Measurements from ENCODE around the gene CLEC16A. TPM values are rescaled to one million over a fixed set of nuclear protein-coding genes. Genes with fewer than 3 reads are reported as not detected.

CLEC16A gene
- total RNA-seq, 1 donor from 2014 or later: 58.1 TPM

DNA sequence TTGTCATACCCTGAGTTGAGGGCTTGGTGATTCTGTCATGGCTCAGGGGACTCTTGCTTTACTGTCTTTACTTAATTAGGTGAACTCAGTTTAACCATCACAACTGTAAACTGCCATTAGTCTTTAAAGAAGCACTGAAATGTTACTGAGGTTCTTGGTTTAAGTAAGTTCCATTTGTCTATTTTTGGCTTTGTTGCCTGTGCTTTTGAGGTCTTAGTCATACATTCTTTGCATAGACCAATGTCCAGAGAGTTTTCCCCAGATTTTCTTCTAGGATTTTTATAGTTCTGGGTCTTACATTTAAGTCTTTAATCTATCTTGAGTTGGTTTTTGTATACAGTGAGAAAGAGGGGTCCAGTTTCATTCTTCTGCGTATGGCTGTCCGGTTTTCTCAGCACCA is 174.1 kb downstream of the CLEC16A start:
- peaks cover 24% of the 10 kb centered on the region for H3K4me1 Mint-ChIP-seq (ENCODE audit: unreplicated experiment)
- peaks cover 19% of the 10 kb centered on the region for H3K36me3 Mint-ChIP-seq (ENCODE audit: low read depth, unreplicated experiment)
- no peak overlapping the region for H3K27ac Mint-ChIP-seq (ENCODE audit: unreplicated experiment)
- TF ChIP-seq, protein P1, sequence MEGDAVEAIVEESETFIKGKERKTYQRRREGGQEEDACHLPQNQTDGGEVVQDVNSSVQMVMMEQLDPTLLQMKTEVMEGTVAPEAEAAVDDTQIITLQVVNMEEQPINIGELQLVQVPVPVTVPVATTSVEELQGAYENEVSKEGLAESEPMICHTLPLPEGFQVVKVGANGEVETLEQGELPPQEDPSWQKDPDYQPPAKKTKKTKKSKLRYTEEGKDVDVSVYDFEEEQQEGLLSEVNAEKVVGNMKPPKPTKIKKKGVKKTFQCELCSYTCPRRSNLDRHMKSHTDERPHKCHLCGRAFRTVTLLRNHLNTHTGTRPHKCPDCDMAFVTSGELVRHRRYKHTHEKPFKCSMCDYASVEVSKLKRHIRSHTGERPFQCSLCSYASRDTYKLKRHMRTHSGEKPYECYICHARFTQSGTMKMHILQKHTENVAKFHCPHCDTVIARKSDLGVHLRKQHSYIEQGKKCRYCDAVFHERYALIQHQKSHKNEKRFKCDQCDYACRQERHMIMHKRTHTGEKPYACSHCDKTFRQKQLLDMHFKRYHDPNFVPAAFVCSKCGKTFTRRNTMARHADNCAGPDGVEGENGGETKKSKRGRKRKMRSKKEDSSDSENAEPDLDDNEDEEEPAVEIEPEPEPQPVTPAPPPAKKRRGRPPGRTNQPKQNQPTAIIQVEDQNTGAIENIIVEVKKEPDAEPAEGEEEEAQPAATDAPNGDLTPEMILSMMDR (IDR thresholded peaks at IDR 0.05; ENCODE audit: unreplicated experiment): no peak
- no peaks in the 10 kb centered on the region for H3K9me3 Mint-ChIP-seq (ENCODE audit: unreplicated experiment)
- no peak overlapping the region for H3K4me3 Mint-ChIP-seq (ENCODE audit: unreplicated experiment)
- no peak for DNase-seq (ENCODE audit: low spot score)
- no peaks in the 10 kb centered on the region for H3K27me3 Mint-ChIP-seq (ENCODE audit: unreplicated experiment)

DNA sequence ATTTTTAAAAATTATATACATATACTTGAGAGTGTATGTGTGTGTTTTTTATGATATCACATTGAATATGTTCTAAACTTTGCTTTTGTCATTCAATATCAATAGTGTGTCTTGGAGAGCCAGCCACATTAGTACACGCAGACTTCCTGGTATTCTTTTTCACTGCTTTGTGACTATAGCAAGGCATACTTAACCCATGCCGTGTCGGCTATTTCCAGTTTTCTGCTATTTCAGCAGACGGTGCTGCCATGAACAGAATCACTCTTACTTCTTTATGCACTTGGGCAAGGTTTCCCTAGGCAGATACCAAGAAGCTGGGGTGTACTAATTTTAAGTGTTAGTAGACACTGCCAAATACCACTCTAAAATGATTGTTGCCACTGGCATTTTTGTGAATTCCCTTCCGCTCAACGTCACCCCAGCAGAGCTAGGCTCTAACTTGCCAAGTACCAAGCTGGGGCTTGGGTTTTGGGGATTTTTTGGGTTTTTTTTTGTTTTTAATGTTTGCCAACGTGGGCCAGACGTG is 176.8 kb downstream of the CLEC16A start:
- Mint-ChIP-seq H3K27me3 (ENCODE audit: unreplicated experiment) (no peaks in the 10 kb centered on the region), H3K4me3 (ENCODE audit: unreplicated experiment) (no peak overlapping the region), H3K4me1 (ENCODE audit: unreplicated experiment) (peaks cover 23% of the 10 kb centered on the region), H3K9me3 (ENCODE audit: unreplicated experiment) (no peaks in the 10 kb centered on the region), H3K27ac (ENCODE audit: unreplicated experiment) (no peak overlapping the region), H3K36me3 (ENCODE audit: low read depth, unreplicated experiment) (peaks cover 29% of the 10 kb centered on the region)
- DNase-seq (ENCODE audit: low spot score): no peak
- TF ChIP-seq, protein P1 (IDR thresholded peaks at IDR 0.05; ENCODE audit: unreplicated experiment): no peak

DNA sequence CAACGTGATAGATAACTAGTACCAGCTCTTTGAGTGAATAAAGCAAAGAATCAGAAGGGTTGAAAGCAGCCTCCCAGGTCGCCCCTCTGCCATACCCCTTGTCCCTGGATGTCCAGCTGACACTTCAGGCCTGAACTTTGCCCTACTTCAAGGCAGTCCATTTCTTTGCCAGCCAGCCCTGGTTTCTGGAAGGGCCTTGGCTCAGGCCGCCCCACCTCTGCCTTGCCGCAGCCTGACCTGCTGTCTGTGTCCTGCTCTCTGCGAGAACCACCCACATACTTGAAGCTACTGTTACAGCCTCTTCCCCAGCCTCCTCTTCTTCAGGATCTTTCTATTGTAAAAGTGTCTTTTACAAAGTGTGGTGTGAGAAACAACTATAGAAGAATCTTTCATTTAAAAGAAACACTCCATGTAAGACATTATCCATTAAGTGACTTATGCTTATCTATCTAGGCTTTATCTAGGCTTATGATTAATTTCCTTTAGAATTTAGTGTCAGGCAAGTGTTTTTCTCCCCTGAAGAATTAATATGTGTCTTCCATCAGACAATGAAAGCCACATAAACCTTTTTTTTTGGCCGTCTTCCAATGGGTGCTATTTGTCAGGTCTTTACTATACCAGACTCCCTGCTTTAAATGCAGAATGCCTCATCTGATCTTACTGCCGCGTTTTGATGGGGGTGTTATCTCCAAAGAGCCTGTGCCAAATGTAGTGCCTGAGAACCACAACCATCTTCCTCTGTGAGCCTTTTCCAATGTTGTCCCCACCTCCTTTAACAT is 177.7 kb downstream of the CLEC16A start:
- Mint-ChIP-seq H3K4me3 (ENCODE audit: unreplicated experiment) (peak overlapping the region; percentile 1), H3K36me3 (ENCODE audit: low read depth, unreplicated experiment) (peaks cover 34% of the 10 kb centered on the region), H3K27ac (ENCODE audit: unreplicated experiment) (peak overlapping the region; percentile 2), H3K4me1 (ENCODE audit: unreplicated experiment) (peaks cover 23% of the 10 kb centered on the region), H3K27me3 (ENCODE audit: unreplicated experiment) (no peaks in the 10 kb centered on the region), H3K9me3 (ENCODE audit: unreplicated experiment) (no peaks in the 10 kb centered on the region)
- TF ChIP-seq, protein P1 (IDR thresholded peaks at IDR 0.05; ENCODE audit: unreplicated experiment): no peak
- DNase-seq (ENCODE audit: low spot score): no peak

DNA sequence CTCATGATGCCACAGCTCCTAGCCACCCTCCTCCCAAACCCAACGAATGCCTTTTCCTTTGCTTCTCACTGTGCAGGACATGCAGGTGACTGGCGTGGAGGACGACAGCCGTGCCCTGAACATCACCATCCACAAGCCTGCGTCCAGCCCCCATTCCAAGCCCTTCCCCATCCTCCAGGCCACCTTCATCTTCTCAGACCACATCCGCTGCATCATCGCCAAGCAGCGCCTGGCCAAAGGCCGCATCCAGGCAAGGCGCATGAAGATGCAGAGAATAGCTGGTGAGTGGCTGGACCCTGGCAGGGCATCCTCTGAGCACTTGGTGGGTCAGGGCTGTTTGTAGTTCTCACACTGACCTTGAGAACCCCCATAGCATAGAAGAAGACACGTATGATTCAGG is 179.3 kb downstream of the CLEC16A start:
- TF ChIP-seq, protein P1 (IDR thresholded peaks at IDR 0.05; ENCODE audit: unreplicated experiment): no peak
- peaks cover 35% of the 10 kb centered on the region for H3K36me3 Mint-ChIP-seq (ENCODE audit: low read depth, unreplicated experiment)
- H3K9me3 Mint-ChIP-seq (ENCODE audit: unreplicated experiment): no peaks in the 10 kb centered on the region
- peak overlapping the region; percentile 59 for H3K27ac Mint-ChIP-seq (ENCODE audit: unreplicated experiment)
- peaks cover 29% of the 10 kb centered on the region for H3K4me1 Mint-ChIP-seq (ENCODE audit: unreplicated experiment)
- H3K4me3 Mint-ChIP-seq (ENCODE audit: unreplicated experiment): peak overlapping the region; percentile 42
- DNase-seq (ENCODE audit: low spot score): no peak
- no peaks in the 10 kb centered on the region for H3K27me3 Mint-ChIP-seq (ENCODE audit: unreplicated experiment)

DNA sequence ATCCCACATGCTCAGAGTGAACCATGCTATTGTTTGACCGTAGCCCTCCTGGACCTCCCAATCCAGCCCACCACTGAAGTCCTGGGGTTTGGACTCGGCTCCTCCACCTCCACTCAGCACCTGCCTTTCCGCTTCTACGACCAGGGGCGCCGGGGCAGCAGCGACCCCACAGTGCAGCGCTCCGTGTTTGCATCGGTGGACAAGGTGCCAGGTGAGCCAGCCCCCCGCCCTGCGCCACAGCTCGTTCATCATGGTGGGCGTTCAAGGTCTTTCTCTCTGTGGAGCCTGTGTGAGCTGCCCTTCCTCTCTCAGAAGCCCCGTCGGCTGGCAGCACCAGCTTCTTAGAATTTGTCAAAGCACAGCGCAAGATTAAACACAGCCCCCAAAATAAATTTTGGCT is 181.6 kb downstream of the CLEC16A start:
- Mint-ChIP-seq H3K9me3 (ENCODE audit: unreplicated experiment) (no peaks in the 10 kb centered on the region), H3K27ac (ENCODE audit: unreplicated experiment) (no peak overlapping the region), H3K27me3 (ENCODE audit: unreplicated experiment) (no peaks in the 10 kb centered on the region), H3K36me3 (ENCODE audit: low read depth, unreplicated experiment) (peaks cover 34% of the 10 kb centered on the region), H3K4me1 (ENCODE audit: unreplicated experiment) (peaks cover 27% of the 10 kb centered on the region), H3K4me3 (ENCODE audit: unreplicated experiment) (no peak overlapping the region)
- no peak for DNase-seq (ENCODE audit: low spot score)
- TF ChIP-seq, protein P1 (IDR thresholded peaks at IDR 0.05; ENCODE audit: unreplicated experiment): no peak
